T follicular helper cell (primary cell): ENCODE results near the gene TLCD1.
"Not testable (repeated sequence)": the region's sequence is repeated elsewhere in the genome, so short reads cannot be mapped to it uniquely, and the experiment has no call there.

ENCODE experiments used
- DNase-seq: peaks from one replicate; pipeline ENCODE4 v3.0.0-alpha.2; 2020; ENCODE audit warnings: low read depth

Gene TLCD1

DNA sequence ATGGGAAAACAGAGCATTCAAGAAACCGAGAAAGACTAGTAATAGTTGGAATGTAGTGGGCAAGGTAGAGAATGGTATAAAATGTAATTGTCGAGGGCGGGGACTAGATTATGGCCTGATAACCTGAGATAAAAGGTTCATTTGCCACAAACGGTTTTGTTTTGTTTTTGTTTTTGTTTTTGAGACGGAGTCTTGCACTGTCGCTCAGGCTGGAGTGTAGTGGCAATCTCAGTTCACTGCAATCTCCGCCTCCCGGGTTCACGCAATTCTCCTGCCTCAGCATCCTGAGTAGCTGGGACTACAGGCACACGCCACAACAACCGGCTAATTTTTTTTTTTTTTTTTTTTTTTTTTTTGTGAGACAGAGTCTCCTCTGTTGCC, 3.9 kb upstream of the TLCD1 start:
- no peak for DNase-seq

DNA sequence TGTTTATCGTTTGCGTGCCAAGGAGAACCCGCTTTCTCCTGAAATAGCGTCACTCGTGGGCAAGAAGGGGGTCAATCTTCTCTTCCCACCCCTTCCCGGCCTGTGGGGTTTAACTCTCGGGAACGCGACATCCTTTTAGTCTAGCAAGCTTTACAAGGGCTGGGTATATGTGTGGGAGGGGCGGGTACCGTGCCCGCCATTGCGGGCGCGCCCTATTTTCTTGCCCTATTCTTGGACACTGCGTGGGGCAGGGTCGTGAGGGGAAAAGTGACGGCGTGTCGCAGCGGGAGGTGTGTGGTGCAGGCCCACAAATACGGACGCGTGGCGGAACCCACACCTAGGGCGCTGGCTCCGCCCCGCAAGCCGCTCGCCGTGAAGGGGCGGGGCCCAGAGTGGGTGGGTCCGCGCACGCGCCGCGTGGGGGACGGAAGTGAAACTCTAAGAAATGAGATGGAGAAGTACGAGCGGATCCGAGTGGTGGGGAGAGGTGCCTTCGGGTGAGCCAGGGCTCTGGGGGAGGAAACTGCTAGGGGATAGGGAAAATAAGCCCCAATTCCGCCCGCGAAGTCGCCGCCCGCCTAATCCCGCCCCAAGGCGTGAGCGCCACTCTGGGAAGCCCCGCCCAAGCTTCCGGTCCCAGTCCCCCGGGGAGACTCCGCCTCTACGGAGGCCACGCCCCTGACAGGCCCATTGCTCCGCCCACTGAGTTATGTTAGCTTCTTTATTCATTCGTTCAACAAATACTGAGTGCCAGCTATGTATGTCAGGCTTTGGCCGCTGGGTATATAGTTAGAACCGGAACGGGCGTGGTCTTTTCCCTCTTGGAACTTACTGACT, 2.5 kb upstream of the TLCD1 start, which contains the start of gene NEK8:
TSS of gene NEK8 (plus strand) at position 425 of the 837 bp plus-strand sequence. CDS start at position 451, 26 bp downstream.
- peak; percentile 96 for DNase-seq

DNA sequence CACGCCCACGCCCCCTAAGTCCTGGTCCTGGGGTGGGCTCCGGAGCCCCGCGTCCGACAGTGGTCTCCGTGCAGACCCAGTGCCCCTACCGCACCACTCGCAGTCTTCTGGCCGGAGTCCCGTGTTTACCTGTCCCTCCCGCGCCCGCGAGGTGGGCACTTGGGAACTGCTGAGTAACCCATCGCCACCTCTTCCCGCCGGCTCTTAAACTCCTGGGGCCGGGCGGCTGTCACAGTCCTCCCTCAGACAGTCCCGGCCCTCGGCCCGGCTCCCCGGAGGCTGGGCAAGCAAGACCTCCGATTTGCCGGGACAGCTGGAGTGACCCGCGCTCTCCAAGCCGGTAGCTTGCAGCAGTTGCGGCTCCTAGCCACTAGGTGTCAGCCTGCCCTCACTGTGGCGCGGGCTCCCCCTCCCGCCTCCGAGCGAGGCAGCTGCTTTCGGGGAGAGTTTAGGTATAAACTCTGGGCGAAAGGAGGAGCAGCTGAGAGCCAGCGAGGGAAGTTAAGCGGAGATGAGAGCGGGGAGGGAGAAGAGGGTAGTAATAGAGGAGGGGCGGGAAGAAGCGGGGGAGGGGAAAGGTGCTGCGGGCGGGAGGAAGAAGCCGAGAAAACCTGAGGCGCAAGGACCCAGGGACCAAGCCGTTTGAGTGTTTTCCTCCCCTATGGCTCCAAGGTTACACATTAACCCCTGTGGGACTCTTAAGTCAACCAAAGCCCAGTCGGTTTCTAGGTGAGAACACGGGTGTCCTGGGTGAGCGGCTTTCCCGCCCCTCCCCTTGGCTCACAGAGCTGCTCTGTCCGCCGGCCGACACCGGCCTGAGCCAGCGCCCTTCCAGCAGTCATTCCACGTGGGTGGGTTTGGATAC, 826 bp upstream of the TLCD1 start:
- DNase-seq: peak; percentile 85

DNA sequence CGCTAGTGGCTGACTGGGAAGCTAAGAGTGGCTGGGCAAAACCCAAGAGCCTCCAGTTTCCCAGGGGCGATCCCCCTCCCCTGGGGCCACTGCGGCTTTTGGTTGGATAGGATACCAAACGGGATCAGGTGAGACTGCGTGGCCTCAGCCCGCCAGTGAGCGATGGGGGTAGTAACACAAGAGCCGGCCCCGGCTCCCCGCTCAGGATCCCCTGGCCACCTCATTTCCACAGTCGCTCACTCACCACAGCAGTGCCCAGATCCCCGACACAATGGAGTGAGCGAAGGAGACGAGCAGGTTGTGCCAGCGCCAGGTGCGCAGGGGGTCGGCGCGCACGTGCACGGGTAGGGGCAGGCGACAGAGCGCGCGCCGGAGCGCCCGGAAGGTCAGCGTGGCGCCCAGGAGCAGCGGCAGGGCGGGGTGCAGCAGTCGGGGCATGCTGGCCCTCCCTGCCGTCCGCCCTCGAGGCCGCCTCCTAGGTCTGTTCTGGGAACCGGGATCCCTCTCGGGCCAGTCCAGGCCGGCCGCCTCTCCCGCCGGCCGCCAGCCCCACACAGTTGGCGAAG, 290 bp downstream of the TLCD1 start:
- DNase-seq: no peak

DNA sequence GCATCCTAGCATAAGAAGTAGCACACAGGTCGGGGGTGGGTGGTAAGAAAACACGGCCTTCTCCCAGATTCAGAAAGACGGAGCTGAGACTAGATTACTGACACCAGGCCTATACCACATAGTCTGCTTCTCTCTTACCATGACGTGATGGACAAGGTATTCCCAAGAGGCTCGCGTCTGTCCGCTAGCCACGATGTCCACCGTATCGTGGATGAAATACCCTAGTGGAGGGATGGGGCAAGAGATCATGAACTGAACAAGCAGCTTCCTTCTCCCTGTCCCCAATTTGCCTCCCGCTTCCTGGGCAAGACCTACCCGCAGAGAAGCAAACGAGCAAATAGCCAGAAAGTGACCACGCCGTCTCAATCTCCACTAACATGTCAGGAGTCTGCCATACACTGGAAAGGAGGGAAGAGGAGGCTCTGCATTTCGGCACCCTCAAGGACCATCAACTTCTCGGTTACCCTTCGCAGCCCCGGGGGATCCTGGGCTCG, 820 bp downstream of the TLCD1 start:
- DNase-seq: no peak

DNA sequence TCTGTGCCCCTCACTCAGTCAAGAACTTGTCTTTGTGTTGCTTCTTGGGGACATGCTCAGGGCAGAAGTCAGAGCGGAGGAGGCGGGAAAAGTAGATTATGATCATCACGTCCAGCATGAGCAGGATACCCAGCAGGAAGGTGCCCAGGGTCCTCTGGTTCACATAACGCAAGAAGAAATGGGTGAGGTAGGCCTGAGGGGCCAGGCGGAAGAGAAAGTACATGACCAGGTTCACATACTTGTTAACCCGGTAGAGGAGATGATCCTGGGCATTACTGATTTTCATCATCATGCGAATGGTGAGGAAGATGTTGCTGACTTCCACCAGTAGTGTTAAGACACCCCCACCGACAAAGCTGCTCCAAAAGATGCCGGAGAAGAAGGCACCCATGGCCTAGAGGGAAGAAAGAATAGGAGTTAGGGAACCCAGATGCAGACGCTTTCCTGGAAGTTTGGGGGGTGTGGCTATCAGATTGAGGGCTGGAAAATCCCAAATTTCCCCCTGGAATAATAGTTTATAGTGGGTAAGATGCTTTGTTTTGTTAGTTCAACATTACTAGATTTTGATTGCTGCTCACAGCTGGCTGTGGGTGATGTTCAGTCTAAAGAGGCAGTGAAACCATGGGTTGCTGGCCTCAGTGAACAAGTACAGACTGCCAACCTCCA, 1.4 kb downstream of the TLCD1 start:
- no peak for DNase-seq

DNA sequence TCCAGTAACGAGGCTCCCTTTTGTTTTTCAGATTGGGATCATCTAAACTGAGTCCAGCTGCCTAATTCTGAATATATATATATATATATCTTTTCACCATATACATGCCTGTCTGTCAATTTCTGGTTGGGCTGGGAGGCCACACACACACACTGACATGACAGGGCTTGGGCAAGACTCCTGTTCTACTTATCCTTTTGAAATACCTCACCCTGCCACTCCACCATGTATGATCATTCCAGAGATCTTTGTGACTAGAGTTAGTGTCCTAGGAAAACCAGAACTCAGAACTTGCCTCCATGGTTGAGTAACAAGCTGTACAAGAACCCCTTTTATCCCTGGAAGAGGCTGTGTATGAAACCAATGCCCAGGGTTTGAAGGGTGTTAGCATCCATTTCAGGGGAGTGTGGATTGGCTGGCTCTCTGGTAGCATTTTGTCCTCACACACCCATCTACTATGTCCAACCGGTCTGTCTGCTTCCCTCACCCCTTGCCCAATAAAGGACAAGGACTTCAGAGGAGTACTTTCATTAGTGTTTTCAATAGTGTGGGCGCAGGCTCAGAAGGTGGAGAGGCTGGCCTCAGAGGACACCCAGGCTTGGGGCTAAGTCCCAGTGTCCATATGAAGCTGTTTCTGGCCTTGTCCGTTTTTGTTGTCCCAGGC, 2.1 kb downstream of the TLCD1 start:
- DNase-seq: not testable (repeated sequence)

DNA sequence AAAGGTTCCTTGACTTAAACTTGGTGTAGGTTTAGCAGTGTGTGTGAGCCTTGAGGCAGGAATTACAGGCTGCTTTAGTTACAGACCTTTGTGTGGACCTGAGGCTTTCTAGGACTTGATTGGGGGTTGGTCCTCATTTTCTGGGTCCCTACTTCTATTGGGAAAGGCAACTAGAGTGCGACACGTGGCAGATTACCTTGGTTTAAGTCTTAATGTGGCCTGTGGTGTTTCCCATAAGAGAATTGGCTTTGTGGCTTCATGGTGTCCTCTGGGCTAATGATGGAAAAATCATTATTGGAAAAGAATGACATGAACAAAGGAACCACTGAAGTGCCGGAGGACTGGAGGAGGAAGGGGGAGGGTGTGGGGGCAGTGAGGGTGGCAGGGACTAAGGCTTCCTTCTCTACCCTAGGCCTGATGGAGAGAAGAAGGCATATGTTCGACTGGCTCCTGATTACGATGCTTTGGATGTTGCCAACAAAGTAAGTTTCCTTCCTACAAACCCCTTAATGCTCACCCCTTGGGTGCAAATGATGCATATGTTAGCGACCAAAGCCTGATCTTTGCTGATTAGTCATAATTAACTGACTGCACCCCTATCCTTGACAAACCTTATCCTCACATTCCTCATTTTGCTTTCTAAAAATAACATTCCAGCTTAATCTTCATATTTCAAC, 2.7 kb downstream of the TLCD1 start:
- DNase-seq: no peak

DNA sequence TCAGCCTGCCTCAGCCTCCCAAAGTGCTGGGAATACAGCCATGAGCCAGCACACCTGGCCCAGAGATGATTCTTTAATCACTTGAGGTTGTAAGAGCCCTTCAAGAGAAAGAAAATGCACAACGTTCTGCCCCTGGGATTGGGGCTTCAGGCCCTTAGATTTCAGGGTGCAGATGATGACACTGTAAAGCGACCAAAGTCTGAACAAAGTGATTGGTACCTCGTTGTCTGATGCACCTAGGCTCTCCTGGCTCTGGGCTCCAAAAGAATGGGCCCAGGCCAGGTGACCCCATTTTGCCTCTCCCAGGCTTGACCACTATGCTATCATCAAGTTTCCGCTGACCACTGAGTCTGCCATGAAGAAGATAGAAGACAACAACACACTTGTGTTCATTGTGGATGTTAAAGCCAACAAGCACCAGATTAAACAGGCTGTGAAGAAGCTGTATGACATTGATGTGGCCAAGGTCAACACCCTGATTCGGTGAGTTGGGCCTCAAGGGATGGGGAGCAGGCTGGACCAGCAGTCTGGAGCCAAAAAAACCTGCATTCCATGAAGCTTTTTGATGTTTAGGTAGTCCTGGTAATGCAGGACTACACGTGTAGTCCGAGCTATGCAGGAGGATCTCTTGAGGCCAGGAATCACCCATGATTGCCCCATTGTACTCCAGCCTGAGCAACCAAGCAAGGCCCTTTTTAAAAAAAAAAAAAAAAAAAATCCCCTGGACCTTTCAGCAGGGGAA, 3.4 kb downstream of the TLCD1 start:
- DNase-seq: no peak

DNA sequence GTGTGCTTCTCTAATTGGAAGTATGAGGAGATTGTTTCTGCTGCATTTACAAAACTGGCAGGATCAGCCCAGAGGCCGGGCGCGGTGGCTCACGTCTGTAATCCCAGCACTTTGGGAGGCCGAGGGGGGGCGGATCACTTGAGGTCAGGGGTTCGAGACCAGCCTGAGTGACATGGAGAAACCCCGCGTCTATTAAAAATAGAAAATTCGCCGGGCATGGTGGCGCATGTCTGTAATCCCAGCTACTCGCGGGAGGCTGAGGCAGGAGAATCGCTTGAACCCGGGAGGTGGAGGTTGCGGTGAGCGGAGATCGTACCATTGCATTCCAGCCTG, 5.1 kb downstream of the TLCD1 start:
- DNase-seq: not testable (repeated sequence)

DNA sequence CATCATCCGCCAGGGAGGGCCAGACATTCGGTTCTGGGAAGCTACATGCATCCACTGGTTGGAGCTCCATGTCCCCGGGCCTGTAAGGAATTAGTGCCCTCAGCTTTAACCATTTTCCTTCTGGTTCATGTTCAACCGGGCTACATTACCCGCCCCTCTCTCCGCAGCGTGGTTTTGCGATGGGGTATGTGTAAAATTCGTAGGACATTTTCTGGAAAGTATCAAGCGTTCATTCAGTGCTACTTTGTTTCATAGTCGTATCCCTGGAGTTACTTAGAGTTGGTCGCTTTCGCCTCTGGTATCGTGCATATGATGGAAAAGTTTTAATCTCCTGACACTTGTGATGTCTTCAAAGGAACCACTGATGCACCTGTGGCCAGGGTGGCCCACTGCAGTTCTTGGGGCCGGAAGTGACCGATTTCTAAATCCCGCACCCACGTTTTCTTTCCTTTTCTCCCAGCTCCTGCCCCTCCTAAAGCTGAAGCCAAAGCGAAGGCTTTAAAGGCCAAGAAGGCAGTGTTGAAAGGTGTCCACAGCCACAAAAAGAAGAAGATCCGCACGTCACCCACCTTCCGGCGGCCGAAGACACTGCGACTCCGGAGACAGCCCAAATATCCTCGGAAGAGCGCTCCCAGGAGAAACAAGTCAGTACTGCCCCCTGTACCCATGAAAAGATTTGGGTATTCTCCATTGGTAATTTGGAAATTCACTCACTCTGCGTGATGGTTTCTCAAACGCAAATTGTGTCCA, 5.6 kb downstream of the TLCD1 start:
- no peak for DNase-seq

DNA sequence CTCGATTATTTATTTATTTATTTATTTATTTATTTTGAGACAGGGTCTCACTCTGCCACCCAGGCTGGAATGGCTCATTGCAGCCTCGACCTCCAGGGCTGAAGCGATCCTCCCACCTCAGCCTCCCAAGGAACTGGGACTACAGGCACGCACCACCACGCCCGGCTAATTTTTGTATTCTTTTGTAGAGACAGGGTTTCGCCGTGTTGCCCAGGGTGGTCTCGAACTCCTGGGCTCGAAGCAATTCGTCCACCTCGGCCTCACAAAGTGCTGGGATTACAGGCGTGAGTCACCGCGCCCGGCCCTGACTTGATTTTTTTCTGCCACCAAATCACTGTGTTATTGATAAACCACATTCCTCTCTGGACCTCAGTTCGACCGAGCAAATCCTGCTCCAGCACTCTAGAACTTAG, 7.0 kb downstream of the TLCD1 start:
- DNase-seq: no peak

DNA sequence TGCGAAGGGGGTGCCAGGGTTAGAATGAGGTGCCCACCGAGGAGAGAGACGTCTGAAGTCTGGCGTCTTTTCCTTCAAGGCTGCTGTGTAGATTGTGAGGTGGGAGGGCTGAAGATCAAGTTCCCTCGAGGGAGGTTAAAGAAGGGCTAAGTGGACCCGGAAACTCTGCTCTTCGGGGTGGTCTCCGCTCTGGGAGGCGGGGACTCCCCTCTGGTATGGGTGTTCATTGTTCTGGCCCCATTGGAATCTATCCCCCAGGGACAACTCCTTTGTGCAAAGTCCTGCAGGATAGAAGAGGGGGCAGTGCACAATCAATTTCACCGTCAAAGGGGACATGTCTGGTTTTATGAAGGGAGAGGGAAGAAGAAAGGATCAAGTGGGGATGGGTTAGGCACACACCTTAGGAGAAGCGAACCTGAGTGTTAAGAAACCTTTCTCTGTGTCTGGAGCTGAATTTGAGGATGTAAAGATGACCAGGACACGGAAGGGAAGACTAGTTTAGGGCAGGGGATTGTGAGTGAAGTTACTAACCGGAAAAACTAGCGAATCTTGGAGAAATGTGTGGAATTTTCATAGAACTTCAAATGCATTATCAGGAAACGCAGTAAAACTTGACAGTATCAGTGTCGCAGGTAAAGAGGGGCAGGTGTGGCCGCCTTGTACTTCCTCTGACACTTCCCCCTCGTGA, 7.6 kb downstream of the TLCD1 start:
- DNase-seq: no peak

DNA sequence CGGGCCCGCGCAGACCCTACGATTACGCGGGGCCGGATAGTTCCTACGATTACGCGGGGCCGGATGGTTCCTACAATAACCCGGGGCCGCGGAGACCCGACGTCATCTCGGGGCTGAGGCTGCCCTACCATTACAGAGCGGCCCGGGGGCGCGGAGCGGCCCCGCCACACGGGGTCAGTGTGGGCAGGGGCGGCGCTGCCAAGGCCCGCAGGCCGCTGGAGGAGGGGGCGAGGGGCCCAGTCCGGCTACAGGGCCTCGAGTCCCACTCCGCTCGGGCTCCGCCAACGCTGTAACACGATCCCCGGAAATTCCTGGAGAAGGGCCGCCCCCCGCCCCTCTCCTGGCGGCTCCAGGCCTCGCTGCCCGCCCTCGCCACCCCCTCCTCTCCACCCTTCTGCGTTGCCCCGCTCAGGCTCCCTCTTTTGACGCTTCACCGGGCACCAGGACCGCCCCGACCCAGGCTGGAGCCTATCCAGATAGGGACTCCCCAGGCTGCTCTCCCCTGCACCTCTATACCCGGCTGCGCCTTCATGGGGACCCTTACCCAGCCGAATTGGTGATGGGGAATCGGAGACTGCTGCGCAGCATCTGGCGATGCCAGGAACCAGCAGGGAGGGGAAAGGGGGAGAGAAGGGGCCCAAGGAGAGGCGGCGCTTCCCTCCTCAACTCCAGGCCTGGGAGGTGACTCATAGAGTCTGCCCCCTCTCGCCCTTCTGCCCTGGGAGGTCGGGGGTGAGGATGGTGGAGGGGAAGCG, 8.3 kb downstream of the TLCD1 start, which contains the start of gene RAB34:
TSS of gene RAB34 (minus strand) at position 291 of the 755 bp plus-strand sequence. CDS start 602 bp downstream, outside the sequence.
- DNase-seq: no peak

DNA sequence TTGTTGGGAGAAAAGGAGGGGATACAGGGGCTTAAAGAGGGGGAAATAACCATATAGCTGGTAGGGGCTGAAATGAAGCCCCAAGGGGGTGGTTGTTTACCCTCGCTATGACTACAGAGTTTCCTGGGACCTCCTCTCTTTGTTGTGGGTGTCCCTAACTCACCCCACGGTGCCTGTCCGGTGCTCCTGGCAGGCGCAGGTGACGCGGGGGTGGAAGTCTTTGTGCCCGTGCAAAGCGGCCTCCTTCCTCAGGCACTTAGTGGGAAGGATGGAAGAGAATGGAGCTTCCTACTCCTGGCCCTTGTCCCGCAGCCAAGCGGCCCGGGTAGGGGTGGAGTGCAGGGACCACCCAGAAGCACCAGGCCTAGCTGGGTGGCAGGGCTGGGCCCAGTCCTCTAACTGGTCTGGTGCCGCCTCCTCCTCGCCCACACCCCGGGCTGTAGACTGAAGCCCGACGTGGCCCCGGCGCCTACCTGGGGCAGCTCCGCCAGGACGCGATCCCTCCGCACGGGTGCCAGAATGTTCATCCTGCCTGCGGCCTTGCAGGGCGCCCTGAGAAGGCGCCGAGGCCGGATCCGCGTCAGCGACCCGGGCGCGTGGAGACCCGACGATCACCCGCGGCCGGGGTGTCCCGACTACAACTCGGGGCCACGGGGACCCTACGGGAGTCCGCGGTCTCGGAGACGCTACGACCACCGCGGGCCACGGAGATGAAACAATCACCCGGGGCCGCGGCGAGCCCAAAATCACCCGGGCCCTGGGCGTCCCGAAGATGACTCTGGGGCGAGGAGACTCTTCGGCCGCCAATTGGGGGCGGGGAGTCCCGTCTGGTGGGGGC, 9.1 kb downstream of the TLCD1 start:
- DNase-seq: no peak

DNA sequence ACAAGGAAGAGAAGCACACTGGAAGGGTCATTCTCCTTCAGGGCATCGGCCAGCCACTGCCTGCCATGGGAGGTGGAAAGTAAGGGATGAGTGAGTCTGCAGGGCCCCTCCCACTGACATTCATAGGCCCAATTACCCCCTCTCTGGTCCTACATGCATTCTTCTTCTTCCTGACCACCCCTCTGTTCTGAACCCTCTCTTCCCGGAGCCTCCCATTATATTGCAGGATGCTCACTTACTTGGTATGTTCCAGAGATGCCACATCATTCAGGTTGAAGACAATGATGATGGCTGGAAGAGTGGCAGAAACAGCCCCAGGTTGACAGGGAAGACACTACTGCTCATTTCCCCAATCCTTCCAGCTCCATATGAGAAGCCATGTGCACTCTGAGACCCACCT, 10.8 kb downstream of the TLCD1 start:
- no peak for DNase-seq

DNA sequence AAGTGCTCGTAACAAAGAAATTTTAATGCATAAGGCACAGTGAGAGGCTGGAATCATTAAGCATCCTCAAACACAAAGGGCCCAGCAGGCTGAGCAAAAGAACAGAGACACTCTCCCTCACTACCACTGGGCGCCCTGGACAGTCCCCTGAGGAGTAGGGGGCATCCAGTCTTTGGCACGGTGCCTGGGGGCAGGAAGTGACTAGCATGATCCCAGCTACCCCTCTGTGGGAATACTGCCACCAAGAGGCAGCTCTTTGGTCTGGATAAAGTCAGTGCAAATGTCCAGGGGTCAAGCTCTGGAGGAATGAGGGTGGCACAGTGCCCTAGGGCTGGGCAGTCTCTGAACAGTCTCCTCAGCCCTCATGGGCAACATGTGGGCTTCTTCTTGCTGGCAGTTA, 11.8 kb downstream of the TLCD1 start:
- DNase-seq: no peak
